H1 (cell line): ENCODE results near the gene GSG1L. TPM values are rescaled to one million over a fixed set of nuclear protein-coding genes. Genes with fewer than 3 reads are reported as not detected.

Experiments used
- BACH1 ChIP-seq: IDR thresholded peaks from 2 replicates; pipeline ENCODE4 v1.6.1; 2012; ENCODE audit warnings: low read length, improper control_type of control experiment
- CEBPB ChIP-seq: IDR thresholded peaks from 2 replicates; pipeline ENCODE4 v1.6.1; 2012; ENCODE audit warnings: low read depth, low read length
- KDM1A ChIP-seq: fragments of 200-600, 300-600 bp; sonication (generic); IDR thresholded peaks from 2 replicates; pipeline ENCODE4 v1.7.1; 2016; ENCODE audit warnings: mild to moderate bottlenecking, low read length, borderline replicate concordance
- NANOG ChIP-seq: IDR thresholded peaks from 2 replicates; pipeline ENCODE4 v1.6.1; 2011; ENCODE audit warnings: low read length, low read depth, mild to moderate bottlenecking, inconsistent platforms; ENCODE audit not compliant: insufficient read depth, poor library complexity, severe bottlenecking
- NRF1 ChIP-seq: IDR thresholded peaks from 2 replicates; pipeline ENCODE4 v1.6.1; 2011; ENCODE audit warnings: mild to moderate bottlenecking, low read depth, low read length, improper control_type of control experiment
- RAD21 ChIP-seq, 2 experiments: IDR thresholded peaks in 1 of 2; conservative IDR thresholded peaks in 1 of 2; 2 replicates each; pipeline ENCODE4 v1.6.1; 2011; ENCODE audit warnings: low read depth in 2 of 2, low read length in 2 of 2, improper control_type of control experiment in 1 of 2, inconsistent platforms in 1 of 2, mild to moderate bottlenecking in 1 of 2, moderate library complexity in 1 of 2
- SRF ChIP-seq: IDR thresholded peaks from 2 replicates; pipeline ENCODE4 v1.6.1; 2011; ENCODE audit warnings: mild to moderate bottlenecking, low read depth, low read length, moderate library complexity
- polyA plus RNA-seq, 7 experiments: library from polyadenylated mRNA; depleted of rRNA in 3 of 7; stranded (reverse) in 5 of 7; unstranded in 2 of 7; fragments of >200 nt in 5 of 7; fragments of 200-250 nt in 2 of 7; gene quantifications; 1 replicate in 5 of 7; 2 replicates in 1 of 7; 4 replicates in 1 of 7; pipeline versions ENCODE4 v1.2.1 to v1.2.3, GENCODE V29; 2011 to 2013; ENCODE audit warnings: missing spikeins in 2 of 7, mixed read lengths in 2 of 7
- total RNA-seq: library from RNA; stranded (reverse); fragmentation: NEBNext Ultra II Directional; extraction: Animal tissue kit (Norgen Biotek cat#: 25700); gene quantifications from 2 replicates; pipeline ENCODE4 v1.2.1, GENCODE V29; 2021

Gene GSG1L
- total and polyA plus RNA-seq, 2 of the 8 experiments (the other 6 are each of a cell fraction or from before 2014, with no cell fraction given): 0.71 to 1.1 TPM

GRCh38 chr16:27790546-27791403 is 272.7 kb downstream of the GSG1L start (continued):
- TF ChIP-seq KDM1A (no peak), CEBPB (no peak), NRF1 (no peak), NANOG (no peak), SRF (no peak), BACH1 (no peak), RAD21 (IDR thresholded peaks at IDR 0.05 in 1 of 2, conservative IDR thresholded peaks at IDR 0.05 in 1 of 2; ENCODE audit: low read depth in 2 of 2, low read length in 2 of 2) (no peak)
